22Rv1 (cell line): Measurements from ENCODE around the gene TNFRSF18.

ENCODE experiments used
- ZFX ChIP-seq: fragments of 450-650 bp; IDR thresholded peaks from 2 replicates; pipeline ENCODE4 v1.6.1; 2017; ENCODE audit warnings: antibody characterized with exemption, borderline replicate concordance
- TF ChIP-seq, protein P1 (sequence below): fragments of 450-650 bp; IDR thresholded peaks from 2 replicates; pipeline ENCODE4 v1.5.1; 2017; ENCODE audit warnings: mild to moderate bottlenecking

DNA sequence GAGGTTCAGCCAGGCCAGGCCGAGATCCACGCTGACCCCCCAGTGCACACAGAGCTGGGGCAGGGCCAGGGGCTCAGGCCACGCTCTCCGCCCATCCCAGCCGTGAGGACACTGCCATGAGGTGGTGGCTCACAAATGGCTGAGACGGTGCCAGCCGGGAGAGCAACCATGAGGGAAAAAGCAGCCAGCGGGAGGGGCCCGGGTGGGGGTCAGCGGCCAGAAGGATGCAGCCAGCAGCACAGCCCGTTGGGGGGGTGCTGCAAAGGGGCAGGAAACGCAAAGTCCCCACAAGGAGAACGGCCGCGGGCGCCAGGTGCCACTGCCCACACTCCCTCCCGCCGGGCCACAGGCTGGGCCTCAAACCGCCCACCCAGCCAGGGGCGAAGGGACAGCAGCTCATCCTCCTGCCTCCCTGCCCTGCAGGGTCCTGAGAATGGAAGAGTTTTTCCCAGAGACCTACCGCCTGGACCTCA lies 24.4 kb downstream of the TNFRSF18 start:
- TF ChIP-seq, protein P1, sequence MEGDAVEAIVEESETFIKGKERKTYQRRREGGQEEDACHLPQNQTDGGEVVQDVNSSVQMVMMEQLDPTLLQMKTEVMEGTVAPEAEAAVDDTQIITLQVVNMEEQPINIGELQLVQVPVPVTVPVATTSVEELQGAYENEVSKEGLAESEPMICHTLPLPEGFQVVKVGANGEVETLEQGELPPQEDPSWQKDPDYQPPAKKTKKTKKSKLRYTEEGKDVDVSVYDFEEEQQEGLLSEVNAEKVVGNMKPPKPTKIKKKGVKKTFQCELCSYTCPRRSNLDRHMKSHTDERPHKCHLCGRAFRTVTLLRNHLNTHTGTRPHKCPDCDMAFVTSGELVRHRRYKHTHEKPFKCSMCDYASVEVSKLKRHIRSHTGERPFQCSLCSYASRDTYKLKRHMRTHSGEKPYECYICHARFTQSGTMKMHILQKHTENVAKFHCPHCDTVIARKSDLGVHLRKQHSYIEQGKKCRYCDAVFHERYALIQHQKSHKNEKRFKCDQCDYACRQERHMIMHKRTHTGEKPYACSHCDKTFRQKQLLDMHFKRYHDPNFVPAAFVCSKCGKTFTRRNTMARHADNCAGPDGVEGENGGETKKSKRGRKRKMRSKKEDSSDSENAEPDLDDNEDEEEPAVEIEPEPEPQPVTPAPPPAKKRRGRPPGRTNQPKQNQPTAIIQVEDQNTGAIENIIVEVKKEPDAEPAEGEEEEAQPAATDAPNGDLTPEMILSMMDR, result no peak
- TF ChIP-seq ZFX, result no peak
